HEK293 (cell line): ENCODE results near the gene LRP1B.

Source experiments
- CTCF ChIA-PET: fragments of 350-600 bp; formaldehyde crosslinking; extraction: SDS; loops from one replicate; lab custom pipeline; 2021; ENCODE audit warnings: antibody characterized with exemption; lab: Yijun Ruan, JAX
- POLR2A ChIA-PET: fragments of 300-600 bp; formaldehyde crosslinking; extraction: SDS; loops from one replicate; lab custom pipeline; 2020; ENCODE audit warnings: antibody characterized with exemption, inconsistent platforms; lab: Yijun Ruan, JAX
- H3K27ac ChIP-seq: fragments of 200-500 bp; sonication (Bioruptor generic); 2 replicates; pipeline ENCODE4 v1.5.1; 2014; ENCODE audit warnings: low read depth, low read length, control low read depth, inconsistent platforms; ENCODE audit errors: extremely low read depth
- H3K36me3 ChIP-seq, 2 experiments: fragments of 200-500 bp in 1 of 2; sonication (Bioruptor generic) in 1 of 2; 1 replicate in 1 of 2; 2 replicates in 1 of 2; pipeline ENCODE4 v1.5.1; 2014 to 2017; ENCODE audit warnings: inconsistent platforms in 2 of 2, low read length in 2 of 2; ENCODE audit not compliant: control insufficient read depth in 2 of 2, insufficient read depth in 1 of 2
- H3K4me1 ChIP-seq: fragments of 200-500 bp; sonication (Bioruptor generic); 2 replicates; pipeline ENCODE4 v1.5.1; 2014; ENCODE audit warnings: mild to moderate bottlenecking, low read length, inconsistent platforms; ENCODE audit not compliant: control insufficient read depth, insufficient read depth
- H3K4me3 ChIP-seq: 2 replicates; pipeline ENCODE4 v1.5.1; 2011; ENCODE audit warnings: low read depth, mild to moderate bottlenecking, control low read depth, low read length, moderate library complexity
- H3K9me3 ChIP-seq: fragments of 200-500 bp; sonication (Bioruptor generic); 2 replicates; pipeline ENCODE4 v1.5.1; 2014; ENCODE audit warnings: low read depth, low read length, inconsistent platforms; ENCODE audit not compliant: control insufficient read depth, insufficient read depth
- GLIS2 ChIP-seq: fragments of 450-650 bp; formaldehyde crosslinking; IDR thresholded peaks from 2 replicates; pipeline ENCODE4 v1.5.1; 2016; ENCODE audit warnings: missing biosample characterization, missing genetic modification characterization
- HOXA7 ChIP-seq: sonication (generic); formaldehyde crosslinking; IDR thresholded peaks from 2 replicates; pipeline ENCODE4 v1.8.1; 2022; ENCODE audit warnings: missing genetic modification reagents, borderline replicate concordance
- KLF1 ChIP-seq: fragments of 450-650 bp; formaldehyde crosslinking; IDR thresholded peaks from 2 replicates; pipeline ENCODE4 v1.5.1; 2016; ENCODE audit warnings: missing biosample characterization, missing genetic modification characterization
- PBX3 ChIP-seq: sonication (generic); formaldehyde crosslinking; IDR thresholded peaks from 2 replicates; pipeline ENCODE4 v1.8.1; 2022; ENCODE audit warnings: mild to moderate bottlenecking, moderate library complexity, missing genetic modification reagents
- SCRT2 ChIP-seq: fragments of 450-650 bp; formaldehyde crosslinking; IDR thresholded peaks from 2 replicates; pipeline ENCODE4 v1.5.1; 2016; ENCODE audit warnings: missing biosample characterization, missing genetic modification characterization
- TRIM28 ChIP-seq: IDR thresholded peaks from 2 replicates; pipeline ENCODE4 v1.6.1; 2011; ENCODE audit warnings: low read length, control low read depth, borderline replicate concordance
- YY2 ChIP-seq: fragments of 450-650 bp; formaldehyde crosslinking; IDR thresholded peaks from 2 replicates; pipeline ENCODE4 v1.5.1; 2016; ENCODE audit warnings: missing biosample characterization, missing genetic modification characterization
- ZBTB26 ChIP-seq: fragments of 450-650 bp; formaldehyde crosslinking; optimal IDR thresholded peaks from 2 replicates; pipeline ENCODE3; 2016; ENCODE audit warnings: missing biosample characterization, mild to moderate bottlenecking, missing genetic modification characterization
- ZBTB49 ChIP-seq: fragments of 450-650 bp; formaldehyde crosslinking; IDR thresholded peaks from 2 replicates; pipeline ENCODE4 v1.5.1; 2016; ENCODE audit warnings: missing biosample characterization, missing genetic modification characterization, low read depth
- ZEB2 ChIP-seq: fragments of 450-650 bp; formaldehyde crosslinking; IDR thresholded peaks from 2 replicates; pipeline ENCODE4 v1.5.1; 2016; ENCODE audit warnings: missing biosample characterization, missing genetic modification characterization
- ZFP37 ChIP-seq: fragments of 450-650 bp; formaldehyde crosslinking; IDR thresholded peaks from 2 replicates; pipeline ENCODE4 v1.5.1; 2016; ENCODE audit warnings: missing biosample characterization, missing genetic modification characterization
- ZNF140 ChIP-seq: fragments of 450-650 bp; formaldehyde crosslinking; IDR thresholded peaks from 2 replicates; pipeline ENCODE4 v1.5.1; 2016; ENCODE audit warnings: missing biosample characterization, missing genetic modification characterization
- ZNF2 ChIP-seq: fragments of 450-650 bp; formaldehyde crosslinking; IDR thresholded peaks from 2 replicates; pipeline ENCODE4 v1.5.1; 2016; ENCODE audit warnings: missing biosample characterization, missing genetic modification characterization
- ZNF24 ChIP-seq: fragments of 450-650 bp; formaldehyde crosslinking; IDR thresholded peaks from 2 replicates; pipeline ENCODE4 v1.5.1; 2016; ENCODE audit warnings: missing biosample characterization, missing genetic modification characterization
- ZNF426 ChIP-seq: fragments of 450-650 bp; formaldehyde crosslinking; IDR thresholded peaks from 2 replicates; pipeline ENCODE4 v1.5.1; 2017; ENCODE audit warnings: missing biosample characterization, missing genetic modification characterization, mild to moderate bottlenecking, inconsistent platforms, moderate library complexity
- ZNF510 ChIP-seq: fragments of 450-650 bp; formaldehyde crosslinking; IDR thresholded peaks from 2 replicates; pipeline ENCODE4 v1.5.1; 2018; ENCODE audit warnings: mild to moderate bottlenecking, missing genetic modification characterization, missing biosample characterization; ENCODE audit not compliant: insufficient replicate concordance
- ZNF518A ChIP-seq: fragments of 450-650 bp; formaldehyde crosslinking; conservative IDR thresholded peaks from 2 replicates; pipeline ENCODE4 v1.5.1; 2016; ENCODE audit warnings: low read depth, missing biosample characterization, missing genetic modification characterization
- ZNF610 ChIP-seq: fragments of 450-650 bp; formaldehyde crosslinking; IDR thresholded peaks from 2 replicates; pipeline ENCODE4 v1.5.1; 2016; ENCODE audit warnings: missing biosample characterization, missing genetic modification characterization, borderline replicate concordance
- ZNF792 ChIP-seq: fragments of 450-650 bp; formaldehyde crosslinking; IDR thresholded peaks from 2 replicates; pipeline ENCODE4 v1.5.1; 2016; ENCODE audit warnings: missing biosample characterization, missing genetic modification characterization
- ZSCAN16 ChIP-seq: fragments of 450-650 bp; formaldehyde crosslinking; IDR thresholded peaks from 2 replicates; pipeline ENCODE4 v1.5.1; 2016; ENCODE audit warnings: missing biosample characterization, missing genetic modification characterization

LRP1B gene

GRCh38 chr2:141151611-141152286 is 979.1 kb downstream of the LRP1B start:
- ChIA-PET POLR2A (no interaction called here), CTCF (interaction anchor here (0.6 kb wide), 2 partner anchors 14 to 404 kb away, joined by 3 read pairs; no protein-coding TSS in a partner anchor)
- Histone ChIP-seq H3K4me3 (no peak overlapping the region), H3K36me3 (no peaks in the 10 kb centered on the region), H3K9me3 (no peaks in the 10 kb centered on the region), H3K4me1 (no peaks in the 10 kb centered on the region), H3K27ac (no peak overlapping the region)
- no peak for TF ChIP-seq ZFP37
- TF ChIP-seq ZBTB49 = no peak
- TF ChIP-seq ZNF792 (tag by site-specific recombination) = no peak
- no peak for TF ChIP-seq ZNF518A (tag by site-specific recombination)
- no peak for TF ChIP-seq ZEB2
- no peak for TF ChIP-seq TRIM28
- no peak for TF ChIP-seq SCRT2 (tag by site-specific recombination)
- TF ChIP-seq ZNF140 (tag by site-specific recombination) = no peak
- no peak for TF ChIP-seq ZSCAN16
- TF ChIP-seq ZNF24 = no peak
- no peak for TF ChIP-seq ZNF426 (tag by site-specific recombination)
- no peak for TF ChIP-seq HOXA7 (CRISPR knock-in tag)
- no peak for TF ChIP-seq GLIS2 (tag by site-specific recombination)
- TF ChIP-seq YY2 = no peak
- no peak for TF ChIP-seq ZNF2 (tag by site-specific recombination)
- TF ChIP-seq PBX3 (CRISPR knock-in tag) = no peak
- TF ChIP-seq ZNF510 (tag by site-specific recombination) = no peak
- TF ChIP-seq KLF1 = no peak
- TF ChIP-seq ZNF610 (tag by site-specific recombination) = no peak
- TF ChIP-seq ZBTB26 = no peak
